H9 (cell line): ENCODE results near the gene TMEM167B. TPM values are rescaled to one million over a fixed set of nuclear protein-coding genes. Genes with fewer than 3 reads are reported as not detected.

Experiments
- DNase-seq: peaks from one replicate; pipeline ENCODE4 v3.0.0-alpha.2; 2017
- H2AFZ ChIP-seq: one replicate; pipeline ENCODE4 v1.6.1; 2013; ENCODE audit warnings: mild to moderate bottlenecking, low read length, control low read depth, moderate library complexity
- H2AK5ac ChIP-seq: 2 replicates; pipeline ENCODE4 v1.6.1; 2013; ENCODE audit warnings: low read length, control low read depth, mixed read lengths; ENCODE audit not compliant: insufficient read length
- H2BK120ac ChIP-seq: one replicate; pipeline ENCODE4 v1.6.1; 2013; ENCODE audit warnings: low read depth, mild to moderate bottlenecking, low read length, control low read depth, inconsistent platforms; ENCODE audit not compliant: poor library complexity, severe bottlenecking
- H2BK12ac ChIP-seq: 2 replicates; pipeline ENCODE4 v1.6.1; 2013; ENCODE audit warnings: low read length, control low read depth, mixed read lengths, low read depth; ENCODE audit not compliant: insufficient read length
- H2BK15ac ChIP-seq: 2 replicates; pipeline ENCODE4 v1.6.1; 2013; ENCODE audit warnings: low read depth, low read length, control low read depth
- H2BK20ac ChIP-seq: one replicate; pipeline ENCODE4 v1.6.1; 2013; ENCODE audit warnings: low read depth, mild to moderate bottlenecking, low read length, control low read depth, inconsistent platforms; ENCODE audit not compliant: poor library complexity, severe bottlenecking
- H2BK5ac ChIP-seq: 2 replicates; pipeline ENCODE4 v1.6.1; 2013; ENCODE audit warnings: low read length, control low read depth, mixed read lengths; ENCODE audit not compliant: insufficient read length
- H3K14ac ChIP-seq: 2 replicates; pipeline ENCODE4 v1.6.1; 2013; ENCODE audit warnings: low read length, control low read depth; ENCODE audit not compliant: insufficient read depth
- H3K18ac ChIP-seq: 2 replicates; pipeline ENCODE4 v1.6.1; 2013; ENCODE audit warnings: low read depth, mild to moderate bottlenecking, mixed read lengths, low read length, control low read depth; ENCODE audit not compliant: insufficient read length
- H3K23ac ChIP-seq: 2 replicates; pipeline ENCODE4 v1.6.1; 2013; ENCODE audit warnings: low read length, control low read depth, mixed read lengths, low read depth; ENCODE audit not compliant: insufficient read length
- H3K23me2 ChIP-seq: 2 replicates; pipeline ENCODE4 v1.6.1; 2013; ENCODE audit warnings: low read depth, mild to moderate bottlenecking, mixed read lengths, low read length, control low read depth; ENCODE audit not compliant: insufficient read length, poor library complexity, severe bottlenecking
- H3K27ac ChIP-seq: 2 replicates; pipeline ENCODE4 v1.5.1; 2013; ENCODE audit warnings: low read length, control low read depth, mixed read lengths, low read depth; ENCODE audit not compliant: insufficient read length
- H3K27me3 ChIP-seq: 2 replicates; pipeline ENCODE4 v1.6.1; 2013; ENCODE audit warnings: low read length, control low read depth, inconsistent platforms; ENCODE audit not compliant: insufficient read depth
- H3K4ac ChIP-seq: 2 replicates; pipeline ENCODE4 v1.6.1; 2013; ENCODE audit warnings: low read depth, mild to moderate bottlenecking, control low read depth, inconsistent platforms, low read length, moderate library complexity
- H3K4me1 ChIP-seq: 2 replicates; pipeline ENCODE4 v1.6.1; 2013; ENCODE audit warnings: low read length, control low read depth, inconsistent platforms; ENCODE audit not compliant: insufficient read depth
- H3K4me2 ChIP-seq: 2 replicates; pipeline ENCODE4 v1.6.1; 2013; ENCODE audit warnings: low read length, control low read depth, mixed read lengths; ENCODE audit not compliant: insufficient read length, insufficient read depth
- H3K56ac ChIP-seq: 2 replicates; pipeline ENCODE4 v1.6.1; 2013; ENCODE audit warnings: low read depth, mild to moderate bottlenecking, mixed read lengths, low read length, control low read depth; ENCODE audit not compliant: insufficient read length
- H3K79me1 ChIP-seq: 2 replicates; pipeline ENCODE4 v1.6.1; 2013; ENCODE audit warnings: low read depth, mild to moderate bottlenecking, moderate library complexity, low read length, control low read depth, inconsistent platforms; ENCODE audit not compliant: insufficient read depth, poor library complexity, severe bottlenecking
- H3K79me2 ChIP-seq: 2 replicates; pipeline ENCODE4 v1.6.1; 2013; ENCODE audit warnings: low read length, control low read depth, inconsistent platforms; ENCODE audit not compliant: insufficient read depth
- H3K9ac ChIP-seq: 2 replicates; pipeline ENCODE4 v1.6.1; 2013; ENCODE audit warnings: low read length, control low read depth, mixed read lengths; ENCODE audit not compliant: insufficient read length; ENCODE audit errors: extremely low read depth
- H3K9me3 ChIP-seq: one replicate; pipeline ENCODE4 v1.6.1; 2013; ENCODE audit warnings: low read depth, low read length, inconsistent platforms; ENCODE audit not compliant: control insufficient read depth
- H3T11ph ChIP-seq: one replicate; pipeline ENCODE4 v1.6.1; 2013; ENCODE audit warnings: mild to moderate bottlenecking, low read length, control low read depth, inconsistent platforms
- H4K20me1 ChIP-seq: one replicate; pipeline ENCODE4 v1.6.1; 2013; ENCODE audit not compliant: control insufficient read depth, insufficient read length, insufficient read depth
- H4K5ac ChIP-seq: 2 replicates; pipeline ENCODE4 v1.6.1; 2013; ENCODE audit warnings: low read depth, mild to moderate bottlenecking, mixed read lengths, low read length, control low read depth; ENCODE audit not compliant: insufficient read length
- H4K8ac ChIP-seq: replicated peaks from 2 replicates; pipeline ENCODE4 v1.6.1; 2013; ENCODE audit warnings: low read length, control low read depth, mixed read lengths, low read depth; ENCODE audit not compliant: insufficient read length
- H4K91ac ChIP-seq: 2 replicates; pipeline ENCODE4 v1.6.1; 2013; ENCODE audit warnings: low read depth, mild to moderate bottlenecking, moderate library complexity, mixed read lengths, low read length, control low read depth; ENCODE audit not compliant: insufficient read length
- H3K27ac Mint-ChIP-seq, 3 experiments: 2 replicates in 2 of 3; 3 replicates in 1 of 3; pipeline ENCODE4 v1.8.0; 2020 to 2021; ENCODE audit warnings: mixed read lengths in 3 of 3, mild to moderate bottlenecking in 1 of 3, moderate library complexity in 1 of 3
- H3K27me3 Mint-ChIP-seq: 2 replicates; pipeline ENCODE4 v1.8.0; 2021; ENCODE audit warnings: low read depth, mild to moderate bottlenecking, moderate library complexity, mixed read lengths
- H3K36me3 Mint-ChIP-seq, 3 experiments: 2 replicates in 2 of 3; 3 replicates in 1 of 3; pipeline ENCODE4 v1.8.0; 2020 to 2021; ENCODE audit warnings: low read depth in 3 of 3, mixed read lengths in 3 of 3; ENCODE audit not compliant: insufficient read depth in 1 of 3
- H3K4me1 Mint-ChIP-seq, 2 experiments: 2 replicates each; pipeline ENCODE4 v1.8.0; 2020; ENCODE audit warnings: mixed read lengths in 2 of 2
- H3K4me3 Mint-ChIP-seq, 2 experiments: 2 replicates in 1 of 2; 3 replicates in 1 of 2; pipeline ENCODE4 v1.8.0; 2020 to 2021; ENCODE audit warnings: mild to moderate bottlenecking in 2 of 2, mixed read lengths in 2 of 2, moderate library complexity in 1 of 2
- H3K9me3 Mint-ChIP-seq, 2 experiments: 2 replicates in 1 of 2; 3 replicates in 1 of 2; pipeline ENCODE4 v1.8.0; 2020; ENCODE audit warnings: mild to moderate bottlenecking in 2 of 2, mixed read lengths in 2 of 2, moderate library complexity in 1 of 2
- WGBS: extraction: QIAGEN DNeasy Blood & Tissue Kit; methylation state at CpG from one replicate; pipeline ENCODE4 v1.1.7; 2013; ENCODE audit warnings: missing lambda C conversion rate, low lambda C conversion rate, mixed read lengths; ENCODE audit not compliant: insufficient read length; ENCODE audit errors: extremely low coverage; 5-methylcytosine and 5-hydroxymethylcytosine counted together
- total RNA-seq: library from RNA; stranded (reverse); gene quantifications from 2 replicates; pipeline ENCODE4 v1.2.1, GENCODE V29; 2021
- TF ChIP-seq, protein P1 (sequence below): fragments of 200-600 bp; sonication (generic); conservative IDR thresholded peaks from 3 replicates; pipeline ENCODE4 v1.8.0; 2021; ENCODE audit warnings: antibody characterized with exemption, mild to moderate bottlenecking

Gene TMEM167B
- total RNA-seq, 1 experiment from 2014 or later, result 13.9 TPM

GRCh38 chr1:109120356-109120755 is 29.8 kb downstream of the TMEM167B start:
- no peaks in the 10 kb centered on the region for H3K79me1 ChIP-seq
- H3K4me1 ChIP-seq, result no peaks in the 10 kb centered on the region
- no peak overlapping the region for H2BK120ac ChIP-seq
- H4K20me1 ChIP-seq, result no peaks in the 10 kb centered on the region
- no peak overlapping the region for H3K9ac ChIP-seq
- H3K18ac ChIP-seq, result no peak overlapping the region
- peaks cover 27% of the 10 kb centered on the region for H3K27me3 Mint-ChIP-seq
- no peak overlapping the region for H2BK12ac ChIP-seq
- H4K8ac ChIP-seq, result no peak overlapping the region
- no peak overlapping the region for H3K14ac ChIP-seq
- TF ChIP-seq, protein P1, sequence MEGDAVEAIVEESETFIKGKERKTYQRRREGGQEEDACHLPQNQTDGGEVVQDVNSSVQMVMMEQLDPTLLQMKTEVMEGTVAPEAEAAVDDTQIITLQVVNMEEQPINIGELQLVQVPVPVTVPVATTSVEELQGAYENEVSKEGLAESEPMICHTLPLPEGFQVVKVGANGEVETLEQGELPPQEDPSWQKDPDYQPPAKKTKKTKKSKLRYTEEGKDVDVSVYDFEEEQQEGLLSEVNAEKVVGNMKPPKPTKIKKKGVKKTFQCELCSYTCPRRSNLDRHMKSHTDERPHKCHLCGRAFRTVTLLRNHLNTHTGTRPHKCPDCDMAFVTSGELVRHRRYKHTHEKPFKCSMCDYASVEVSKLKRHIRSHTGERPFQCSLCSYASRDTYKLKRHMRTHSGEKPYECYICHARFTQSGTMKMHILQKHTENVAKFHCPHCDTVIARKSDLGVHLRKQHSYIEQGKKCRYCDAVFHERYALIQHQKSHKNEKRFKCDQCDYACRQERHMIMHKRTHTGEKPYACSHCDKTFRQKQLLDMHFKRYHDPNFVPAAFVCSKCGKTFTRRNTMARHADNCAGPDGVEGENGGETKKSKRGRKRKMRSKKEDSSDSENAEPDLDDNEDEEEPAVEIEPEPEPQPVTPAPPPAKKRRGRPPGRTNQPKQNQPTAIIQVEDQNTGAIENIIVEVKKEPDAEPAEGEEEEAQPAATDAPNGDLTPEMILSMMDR, result no peak
- no peak overlapping the region for H3K27ac ChIP-seq
- no peak overlapping the region for H2BK15ac ChIP-seq
- H3K4me1 Mint-ChIP-seq, result no peaks in the 10 kb centered on the region
- H3K9me3 Mint-ChIP-seq, result no peaks in the 10 kb centered on the region; a peak in 1 of 5 replicates
- no peaks in the 10 kb centered on the region for H3K36me3 Mint-ChIP-seq
- no peak overlapping the region for H3K27ac Mint-ChIP-seq
- H3K9me3 ChIP-seq, result no peaks in the 10 kb centered on the region
- no peak overlapping the region for H4K91ac ChIP-seq
- H2BK5ac ChIP-seq, result no peak overlapping the region
- no CpG with 5 or more reads among the region's 5 CpGs for WGBS
- H2BK20ac ChIP-seq, result no peak overlapping the region
- H3T11ph ChIP-seq, result no peak overlapping the region
- no peak overlapping the region for H2AK5ac ChIP-seq
- no peak overlapping the region for H3K56ac ChIP-seq
- DNase-seq, result no peak
- H3K79me2 ChIP-seq, result no peaks in the 10 kb centered on the region
- H3K27me3 ChIP-seq, result peaks cover 2% of the 10 kb centered on the region; the same call in 1 of the 2 replicates
- H3K23me2 ChIP-seq, result no peaks in the 10 kb centered on the region
- H4K5ac ChIP-seq, result no peak overlapping the region
- no peak overlapping the region for H3K4ac ChIP-seq
- no peak overlapping the region for H2AFZ ChIP-seq
- H3K4me3 Mint-ChIP-seq, result no peak overlapping the region
- no peak overlapping the region for H3K23ac ChIP-seq
- no peak overlapping the region for H3K4me2 ChIP-seq
